Motor neuron (in vitro differentiated cells): ENCODE data around the gene CCL25. TPM values are rescaled to one million over a fixed set of nuclear protein-coding genes. Genes with fewer than 3 reads are reported as not detected.

Experiments
- ATAC-seq, 8 experiments: fragments of 200-7000 bp; cut with Tn5 transposase; replicated peaks in 6 of 8; 2 replicates each; pipeline ENCODE4 v1.8.0; 2021; ENCODE audit warnings: mild to moderate bottlenecking in 8 of 8, moderate library complexity in 8 of 8
- H3K27ac ChIP-seq, 2 donors: fragments of 250-450 bp; sonication (Bioruptor Pico); 2 replicates each; pipeline ENCODE4 v1.9.0; 2021; ENCODE audit warnings: antibody characterized with exemption in 2 of 2, mild to moderate bottlenecking in 2 of 2, moderate library complexity in 1 of 2
- H3K4me1 ChIP-seq, 2 donors: fragments of 250-450 bp; sonication (Bioruptor Pico); replicated peaks in 1 of 2; 2 replicates each; pipeline ENCODE4 v1.6.1; 2021; ENCODE audit warnings: antibody characterized with exemption in 2 of 2, mild to moderate bottlenecking in 2 of 2, moderate library complexity in 1 of 2
- H3K4me3 ChIP-seq, 5 donors: fragments of 250-450 bp; sonication (Bioruptor Pico); 2 replicates each; pipeline ENCODE4 v1.9.0; 2021; ENCODE audit warnings: antibody characterized with exemption in 5 of 5, mild to moderate bottlenecking in 5 of 5, moderate library complexity in 4 of 5
- WGBS, 10 experiments: fragments of 450-650 bp; shearing (Covaris generic); methylation state at CpG; one replicate each; pipeline ENCODE4 v1.0.0; 2022; 5-methylcytosine and 5-hydroxymethylcytosine counted together
- in situ Hi-C, 9 experiments: fragments of 400-800 bp; cut with MboI; loops; one replicate each; pipeline ENCODE4 v1.15.0; 2021; ENCODE audit warnings: low sequenced_read_pairs in 9 of 9, low pct_unique_long_range_greater_than_20kb in 2 of 9; ENCODE audit not compliant: unreplicated experiment in 9 of 9
- total RNA-seq, 8 experiments: library from RNA; unstranded; fragments of 300-600 nt; gene quantifications; 2 replicates each; pipeline versions ENCODE4 v1.2.3 to v1.2.4, GENCODE V29; 2022

CCL25 gene
- total RNA-seq, 8 experiments from 2014 or later, result 0.41 to 1.3 (median 0.75) TPM; not detected in 4

GRCh38 chr19:8081569-8082550 is 29.3 kb downstream of the CCL25 start:
- H3K4me3 ChIP-seq, result no peak overlapping the region
- ATAC-seq, result no peak
- peaks cover 11 to 17% of the 10 kb centered on the region in 2 donors for H3K4me1 ChIP-seq
- 62 to 100% (median 84%) methylated on average over 1 to 10 of the region's 11 CpGs; no CpG with 5 or more reads in 1 of the 10 experiments for WGBS, 10 experiments
- no peak overlapping the region for H3K27ac ChIP-seq
- in situ Hi-C loops, result no loop called here

GRCh38 chr19:8083141-8083540 is 30.6 kb downstream of the CCL25 start:
- no peak overlapping the region for H3K27ac ChIP-seq
- 59 to 100% (median 80%) methylated on average over 1 to 7 of the region's 12 CpGs; no CpG with 5 or more reads in 5 of the 10 experiments for WGBS, 10 experiments
- in situ Hi-C loops, result no loop called here
- H3K4me3 ChIP-seq, result no peak overlapping the region
- peaks cover 11 to 17% of the 10 kb centered on the region in 2 donors for H3K4me1 ChIP-seq
- ATAC-seq, result no peak

GRCh38 chr19:8084152-8084551 is 31.6 kb downstream of the CCL25 start:
- no peak overlapping the region for H3K4me3 ChIP-seq
- no peak for ATAC-seq
- H3K4me1 ChIP-seq, result peaks cover 11 to 17% of the 10 kb centered on the region in 2 donors
- in situ Hi-C loops, result no loop called here
- 0 to 100% (median 71%) methylated on average over 1 to 3 of the region's 13 CpGs; no CpG with 5 or more reads in 5 of the 10 experiments for WGBS, 10 experiments
- no peak overlapping the region for H3K27ac ChIP-seq

GRCh38 chr19:8085598-8086408 is 33.2 kb downstream of the CCL25 start:
- Histone ChIP-seq H3K27ac (peak overlapping the region in 1 of 2 donors; percentile 76), H3K4me1 (peaks cover 11 to 17% of the 10 kb centered on the region in 2 donors), H3K4me3 (no peak overlapping the region)
- ATAC-seq, result peak in 5 of 8 experiments; percentile 79 to 87 (median 85)
- in situ Hi-C loops, result no loop called here
- WGBS, 10 experiments, result 6 to 8% methylated on average over 5 to 6 of the region's 20 CpGs; no CpG with 5 or more reads in 8 of the 10 experiments

GRCh38 chr19:8086849-8087248 is 34.3 kb downstream of the CCL25 start:
- ATAC-seq, result no peak
- Histone ChIP-seq H3K27ac (peak overlapping the region in 1 of 2 donors; percentile 12), H3K4me3 (no peak overlapping the region), H3K4me1 (peaks cover 11 to 17% of the 10 kb centered on the region in 2 donors)
- in situ Hi-C loops, result no loop called here
- 88 to 97% (median 90%) methylated on average over 2 to 10 of the region's 13 CpGs; no CpG with 5 or more reads in 6 of the 10 experiments for WGBS, 10 experiments

- H3K27ac ChIP-seq, result no peak overlapping the region
- no peak overlapping the region for H3K4me3 ChIP-seq
- in situ Hi-C loops, result no loop called here
- WGBS, 10 experiments, result 69 to 96% (median 87%) methylated on average over 1 to 5 of the region's 15 CpGs; no CpG with 5 or more reads in 5 of the 10 experiments
- H3K4me1 ChIP-seq, result peaks cover 11 to 17% of the 10 kb centered on the region in 2 donors
- no peak for ATAC-seq
These were observed 35.3 kb downstream of the CCL25 start for GRCh38 chr19:8087876-8088275.

- in situ Hi-C loops, result no loop called here
- Histone ChIP-seq H3K4me3 (no peak overlapping the region), H3K27ac (no peak overlapping the region), H3K4me1 (peaks cover 11 to 17% of the 10 kb centered on the region in 2 donors)
- ATAC-seq, result no peak
- 9 to 87% (median 60%) methylated on average over 3 to 7 of the region's 8 CpGs; no CpG with 5 or more reads in 1 of the 10 experiments for WGBS, 10 experiments
These were observed 36.4 kb downstream of the CCL25 start for GRCh38 chr19:8088752-8089663.

- peaks cover 11 to 17% of the 10 kb centered on the region in 2 donors for H3K4me1 ChIP-seq
- H3K4me3 ChIP-seq, result no peak overlapping the region
- 0 to 100% (median 90%) methylated on average over 1 to 8 of the region's 19 CpGs; no CpG with 5 or more reads in 3 of the 10 experiments for WGBS, 10 experiments
- H3K27ac ChIP-seq, result no peak overlapping the region
- no peak for ATAC-seq
- in situ Hi-C loops, result no loop called here
These were observed 37.4 kb downstream of the CCL25 start for GRCh38 chr19:8089664-8090601.

GRCh38 chr19:8090950-8091349 is 38.4 kb downstream of the CCL25 start:
- in situ Hi-C loops, result no loop called here
- ATAC-seq, result no peak
- no peak overlapping the region for H3K27ac ChIP-seq
- peaks cover 7 to 9% of the 10 kb centered on the region in 2 donors for H3K4me1 ChIP-seq
- H3K4me3 ChIP-seq, result no peak overlapping the region
- 60 to 100% (median 92%) methylated on average over 1 to 2 of the region's 2 CpGs; no CpG with 5 or more reads in 4 of the 10 experiments for WGBS, 10 experiments

GRCh38 chr19:8093740-8094139 is 41.2 kb downstream of the CCL25 start:
- in situ Hi-C loops, result no loop called here
- 10 to 100% (median 100%) methylated on average over 1 to 2 of the region's 2 CpGs; no CpG with 5 or more reads in 4 of the 10 experiments for WGBS, 10 experiments
- Histone ChIP-seq H3K27ac (no peak overlapping the region), H3K4me1 (no peaks in the 10 kb centered on the region), H3K4me3 (no peak overlapping the region)
- no peak for ATAC-seq

GRCh38 chr19:8094336-8094735 is 41.8 kb downstream of the CCL25 start:
- no peak overlapping the region for H3K4me3 ChIP-seq
- 0 to 100% (median 86%) methylated on average over 1 to 4 of the region's 6 CpGs; no CpG with 5 or more reads in 5 of the 10 experiments for WGBS, 10 experiments
- ATAC-seq, result no peak
- no peak overlapping the region for H3K27ac ChIP-seq
- no peaks in the 10 kb centered on the region for H3K4me1 ChIP-seq
- in situ Hi-C loops, result no loop called here
